HG03025 (cell line): ENCODE data around the gene COMMD4.

Experiments
- ATAC-seq: cut with Tn5 transposase; IDR thresholded peaks from one replicate; pipeline ENCODE4 v1.9.1; 2021; ENCODE audit warnings: mild to moderate bottlenecking, moderate library complexity; ENCODE audit not compliant: unreplicated experiment, low FRiP score

The COMMD4 gene

GRCh38 chr15:75354454-75354853 lies 18.6 kb downstream of the COMMD4 start:
- ATAC-seq = no peak

- no peak for ATAC-seq
Observed at GRCh38 chr15:75355369-75355768, 19.5 kb downstream of the COMMD4 start.

GRCh38 chr15:75356006-75356405 lies 20.1 kb downstream of the COMMD4 start:
- no peak for ATAC-seq

- ATAC-seq = no peak
Observed at GRCh38 chr15:75356517-75356916, 20.7 kb downstream of the COMMD4 start.

GRCh38 chr15:75357976-75358673 lies 22.3 kb downstream of the COMMD4 start:
- ATAC-seq = no peak

GRCh38 chr15:75358771-75359536 lies 23.1 kb downstream of the COMMD4 start:
- ATAC-seq = no peak

GRCh38 chr15:75359537-75360250 lies 23.8 kb downstream of the COMMD4 start:
- ATAC-seq = no peak

GRCh38 chr15:75360391-75360790 lies 24.5 kb downstream of the COMMD4 start:
- ATAC-seq = no peak

GRCh38 chr15:75360856-75361255 lies 25.0 kb downstream of the COMMD4 start:
- ATAC-seq = no peak

GRCh38 chr15:75361361-75361988 lies 25.6 kb downstream of the COMMD4 start:
- ATAC-seq = no peak

- ATAC-seq = no peak
Observed at GRCh38 chr15:75361989-75362641, 26.3 kb downstream of the COMMD4 start.

- ATAC-seq = no peak
Observed at GRCh38 chr15:75362642-75363249, 26.9 kb downstream of the COMMD4 start.

- ATAC-seq = no peak
Observed at GRCh38 chr15:75363786-75364185, 27.9 kb downstream of the COMMD4 start.

- no peak for ATAC-seq
Observed at GRCh38 chr15:75364881-75365280, 29.0 kb downstream of the COMMD4 start.

GRCh38 chr15:75366163-75366562 lies 30.3 kb downstream of the COMMD4 start:
- ATAC-seq = no peak

GRCh38 chr15:75367006-75367405 lies 31.1 kb downstream of the COMMD4 start:
- no peak for ATAC-seq

- ATAC-seq = no peak
Observed at GRCh38 chr15:75367406-75367912, 31.6 kb downstream of the COMMD4 start.

GRCh38 chr15:75367913-75368688 lies 32.2 kb downstream of the COMMD4 start, which contains the start of gene MAN2C1:
TSS of gene MAN2C1 (minus strand) at chr15:75368607. CDS start at chr15:75368583, 24 bp downstream.
- ATAC-seq = peak; percentile 76

- ATAC-seq = peak; percentile 10
Observed at GRCh38 chr15:75368689-75369239, 32.9 kb downstream of the COMMD4 start.
